SIG-M5 treated with dmso at 0.1 percent for 504 hours (cell line): ENCODE data around the gene MAGED4B.
"Not testable (repeated sequence)": the region's sequence is repeated elsewhere in the genome, so short reads cannot be mapped to it uniquely, and the experiment has no call there.

ENCODE experiments used
- DNase-seq: peaks from one replicate; lab custom pipeline; 2025; ENCODE audit not compliant: unreplicated experiment; lab: John Stamatoyannopoulos, UW

The MAGED4B gene

DNA sequence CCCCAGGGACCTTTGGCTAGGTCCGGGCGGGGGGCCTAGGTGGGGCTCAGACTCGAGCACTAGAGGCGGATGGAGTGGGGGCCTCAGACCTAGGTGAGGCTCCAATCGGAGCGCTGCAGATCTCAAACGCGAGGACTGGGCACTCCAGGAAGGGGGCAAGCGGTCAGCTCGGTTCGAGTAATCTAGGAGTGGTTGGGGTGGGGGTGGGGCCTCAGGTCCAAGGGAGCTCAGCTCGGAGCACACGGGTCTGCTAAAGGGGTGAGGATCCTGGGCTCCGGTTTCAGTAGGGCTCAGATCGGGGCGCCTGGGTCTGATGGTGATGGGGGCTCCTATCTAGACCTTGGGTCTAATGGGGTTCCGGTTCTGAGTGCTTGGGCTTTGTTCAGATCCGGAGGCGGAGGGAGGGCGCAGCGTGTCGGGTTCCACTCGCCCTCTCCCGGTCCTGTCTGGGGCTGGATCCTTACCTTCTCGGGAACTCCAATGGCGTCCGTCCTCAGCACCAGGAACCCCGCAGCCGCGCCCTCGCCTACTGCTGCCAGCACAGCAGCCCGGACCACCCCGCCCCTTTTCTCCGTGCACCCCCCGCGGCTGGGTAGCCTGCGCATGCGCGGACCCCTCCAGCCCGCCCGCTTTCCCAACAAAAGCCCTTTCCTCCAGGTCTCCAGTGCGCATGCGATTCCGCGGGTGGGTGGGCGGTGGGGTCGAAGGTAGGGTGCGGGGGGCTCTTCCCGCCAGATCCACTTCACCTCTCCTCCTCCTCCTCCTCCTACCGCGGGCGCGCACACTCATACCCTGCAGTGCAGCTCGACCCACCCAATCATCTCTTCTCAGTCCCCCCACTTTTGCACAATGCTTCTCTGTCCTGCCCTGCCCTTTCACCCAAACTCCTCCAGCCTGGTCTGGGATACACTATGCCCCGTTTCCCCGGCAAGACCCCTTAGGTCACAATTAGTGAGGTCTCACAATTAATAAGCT, at the start of gene MAGED4B:
TSS of gene MAGED4B (minus strand) at position 518 of the 975 bp plus-strand sequence. CDS start 1,011 bp downstream, outside the sequence.
- not testable (repeated sequence) for DNase-seq

DNA sequence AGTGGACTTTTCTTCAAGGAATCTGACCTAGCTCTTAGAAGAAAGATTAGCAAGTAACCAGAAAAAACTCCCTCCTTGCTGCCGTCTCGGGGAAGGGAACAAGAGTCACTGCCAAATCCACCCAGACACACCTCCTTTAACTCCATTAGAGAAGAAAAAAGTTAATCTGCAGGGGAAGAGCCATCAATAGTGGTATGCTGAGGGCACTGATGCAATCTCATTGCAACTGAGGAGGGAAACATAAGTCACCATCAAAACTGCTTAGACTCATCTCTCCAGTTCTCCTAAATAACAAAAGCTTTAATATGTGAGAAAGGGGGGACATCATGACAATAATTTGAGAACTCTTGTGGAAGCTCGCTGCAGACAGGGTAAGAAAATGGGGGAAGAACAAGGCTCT, 49.3 kb upstream of the MAGED4B start:
- no peak for DNase-seq

DNA sequence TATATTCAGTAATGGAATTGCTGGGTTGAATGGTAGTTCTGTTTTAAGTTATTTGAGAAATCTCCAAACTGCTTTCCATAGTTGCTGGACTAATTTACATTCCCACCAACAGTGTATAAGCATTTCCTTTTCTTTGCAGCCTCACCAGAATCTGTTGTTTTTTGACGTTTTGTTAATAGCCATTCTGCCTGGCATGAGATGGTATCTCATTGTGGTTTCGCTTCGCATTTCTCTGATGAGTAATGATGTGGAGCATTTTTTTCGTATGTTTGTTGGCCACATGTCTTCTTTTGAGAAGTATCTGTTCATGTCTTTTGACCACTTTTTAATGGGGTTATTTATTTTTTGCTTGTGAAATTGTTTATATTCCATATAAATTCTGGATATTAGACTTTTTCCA, 13.6 kb upstream of the MAGED4B start:
- DNase-seq: no peak

DNA sequence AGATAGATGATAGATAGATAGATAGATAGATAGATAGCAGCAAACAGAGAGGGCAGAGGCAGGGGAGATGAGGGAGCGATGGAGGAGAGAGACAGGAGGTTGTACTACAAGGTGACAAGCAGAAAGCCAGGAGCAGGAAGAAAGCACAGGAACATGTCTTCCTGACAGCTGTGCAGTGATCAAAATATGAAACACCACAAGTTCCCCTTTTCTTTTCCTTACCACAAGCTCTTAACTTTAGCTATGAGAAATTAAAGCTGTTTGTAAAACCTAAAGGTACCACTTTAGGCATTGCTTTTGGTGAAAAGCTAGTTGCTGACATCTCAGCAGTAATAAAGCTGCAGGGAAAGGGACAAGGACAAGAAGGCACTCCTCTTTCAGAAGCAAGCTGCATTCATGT, 9.1 kb upstream of the MAGED4B start:
- no peak for DNase-seq

DNA sequence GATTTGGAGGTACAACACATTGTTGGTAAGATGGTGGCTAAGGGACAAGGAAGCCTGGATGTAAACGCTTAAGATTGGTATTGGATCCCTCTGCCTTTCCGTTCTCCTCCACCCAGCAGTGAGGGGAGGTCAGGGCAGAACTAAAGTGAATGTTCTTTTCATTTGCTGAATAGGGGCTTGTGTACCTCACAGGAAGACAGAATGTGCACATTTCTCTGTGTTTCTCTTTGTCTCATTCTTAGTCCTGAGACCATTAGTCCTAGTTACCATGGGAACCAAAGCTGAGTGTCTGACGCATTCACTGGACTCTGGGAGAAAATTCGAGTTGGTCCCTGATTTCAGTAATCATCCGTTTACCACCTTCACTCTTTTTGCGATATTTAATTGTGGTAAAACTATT, 26.7 kb downstream of the MAGED4B start:
- DNase-seq: not testable (repeated sequence)

DNA sequence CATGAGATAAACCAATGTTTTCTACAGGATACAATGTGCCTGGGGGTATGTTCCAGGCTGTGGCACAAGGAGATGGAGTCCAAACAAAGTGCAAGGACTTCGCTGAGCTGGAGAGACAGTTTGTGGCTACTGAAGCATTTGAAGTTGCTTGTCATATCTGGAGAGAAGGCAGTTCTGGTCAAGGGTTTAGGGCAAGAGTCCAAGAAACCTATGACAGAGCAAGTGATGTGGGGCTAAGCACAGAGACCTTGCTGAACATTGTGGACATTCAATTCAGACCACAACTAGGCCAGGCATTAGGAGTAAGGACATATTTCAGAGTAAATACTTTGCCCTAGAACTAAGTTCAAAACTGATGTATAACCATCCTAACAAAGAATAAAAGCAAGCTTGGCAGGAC, 34.8 kb downstream of the MAGED4B start:
- no peak for DNase-seq

GRCh38 chrX:52031371-52031770, 37.6 kb downstream of the MAGED4B start:
- no peak for DNase-seq

GRCh38 chrX:52015794-52016193, 53.2 kb downstream of the MAGED4B start:
- no peak for DNase-seq
